ENCODE results near the gene TFB2M.

TFB2M gene

DNA sequence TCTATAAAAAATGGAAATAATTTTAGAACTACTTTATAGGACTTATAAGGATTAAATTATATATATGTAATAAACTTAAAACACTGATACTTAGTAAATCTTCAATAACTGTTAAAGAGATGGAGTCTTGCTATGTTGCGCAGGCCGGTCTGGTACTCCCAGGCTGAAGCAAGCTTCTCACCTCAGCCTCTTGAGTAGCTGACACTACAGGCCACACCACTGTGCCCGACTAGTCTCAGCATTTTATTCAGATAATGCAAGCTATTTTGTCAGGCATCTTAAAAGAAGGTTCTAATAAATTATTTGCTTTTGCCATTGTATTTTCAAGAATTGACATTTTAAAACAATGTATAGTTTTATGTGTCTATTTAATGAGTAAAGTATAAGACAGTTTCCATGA is 21.0 kb upstream of the TFB2M start:
- CTCF ChIA-PET = no interaction called here
- no peak for DNase-seq (ENCODE audit: low spot score)
- TF ChIP-seq, protein P1, sequence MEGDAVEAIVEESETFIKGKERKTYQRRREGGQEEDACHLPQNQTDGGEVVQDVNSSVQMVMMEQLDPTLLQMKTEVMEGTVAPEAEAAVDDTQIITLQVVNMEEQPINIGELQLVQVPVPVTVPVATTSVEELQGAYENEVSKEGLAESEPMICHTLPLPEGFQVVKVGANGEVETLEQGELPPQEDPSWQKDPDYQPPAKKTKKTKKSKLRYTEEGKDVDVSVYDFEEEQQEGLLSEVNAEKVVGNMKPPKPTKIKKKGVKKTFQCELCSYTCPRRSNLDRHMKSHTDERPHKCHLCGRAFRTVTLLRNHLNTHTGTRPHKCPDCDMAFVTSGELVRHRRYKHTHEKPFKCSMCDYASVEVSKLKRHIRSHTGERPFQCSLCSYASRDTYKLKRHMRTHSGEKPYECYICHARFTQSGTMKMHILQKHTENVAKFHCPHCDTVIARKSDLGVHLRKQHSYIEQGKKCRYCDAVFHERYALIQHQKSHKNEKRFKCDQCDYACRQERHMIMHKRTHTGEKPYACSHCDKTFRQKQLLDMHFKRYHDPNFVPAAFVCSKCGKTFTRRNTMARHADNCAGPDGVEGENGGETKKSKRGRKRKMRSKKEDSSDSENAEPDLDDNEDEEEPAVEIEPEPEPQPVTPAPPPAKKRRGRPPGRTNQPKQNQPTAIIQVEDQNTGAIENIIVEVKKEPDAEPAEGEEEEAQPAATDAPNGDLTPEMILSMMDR (conservative IDR thresholded peaks at IDR 0.05; ENCODE audit: low read depth) = no peak
- POLR2A ChIA-PET (ENCODE audit: low non-redundant PET) = interaction anchor here (0.7 kb wide), 1 partner anchor 11 kb away, joined by 6 read pairs; no protein-coding TSS in a partner anchor
- H3K27ac ChIP-seq = no peak overlapping the region

DNA sequence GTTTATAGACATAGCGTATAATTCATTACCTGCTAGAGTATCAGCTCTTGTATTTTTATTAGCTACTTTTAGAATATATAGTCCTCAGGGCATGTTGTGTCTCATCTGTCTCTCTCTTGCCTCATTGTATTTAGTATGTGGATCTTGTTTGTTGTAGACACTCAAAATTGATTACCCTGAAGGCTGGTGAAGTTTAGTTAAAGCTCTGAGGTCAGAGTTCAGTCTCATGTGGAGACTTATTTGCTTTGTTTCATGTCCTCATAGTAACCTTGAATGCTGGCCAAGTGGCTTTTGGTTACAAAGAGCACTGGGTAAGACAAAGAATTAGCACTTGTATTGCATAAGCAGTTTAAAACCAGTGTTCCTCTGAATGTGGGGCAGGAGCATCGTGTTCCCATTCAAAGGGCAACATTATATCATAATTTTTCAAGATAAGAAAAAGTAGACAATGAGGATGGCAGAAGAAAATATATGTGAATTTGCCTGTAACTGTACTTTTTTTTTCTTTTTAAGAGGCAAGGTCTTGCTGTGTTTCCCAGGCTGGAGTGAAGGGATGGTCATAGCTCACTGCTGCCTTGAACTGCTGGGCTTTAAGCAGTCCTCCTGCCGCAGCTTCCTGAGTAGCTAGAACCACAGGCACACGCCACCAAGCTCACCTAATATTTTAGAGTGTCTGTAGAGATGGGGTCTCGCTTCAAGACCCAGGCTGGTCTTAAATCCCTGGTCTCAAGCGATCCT is 17.6 kb upstream of the TFB2M start:
- CTCF ChIA-PET = interaction anchor here (0.5 to 0.6 kb wide), 2 partner anchors 17 to 231 kb away, joined by 3 to 4 read pairs; no protein-coding TSS in a partner anchor
- DNase-seq (ENCODE audit: low spot score) = no peak
- TF ChIP-seq, protein P1 (conservative IDR thresholded peaks at IDR 0.05; ENCODE audit: low read depth) = no peak
- POLR2A ChIA-PET (ENCODE audit: low non-redundant PET) = interaction anchor here (0.6 kb wide), 1 partner anchor 47 kb away, joined by 3 read pairs; no protein-coding TSS in a partner anchor
- no peak overlapping the region for H3K27ac ChIP-seq

DNA sequence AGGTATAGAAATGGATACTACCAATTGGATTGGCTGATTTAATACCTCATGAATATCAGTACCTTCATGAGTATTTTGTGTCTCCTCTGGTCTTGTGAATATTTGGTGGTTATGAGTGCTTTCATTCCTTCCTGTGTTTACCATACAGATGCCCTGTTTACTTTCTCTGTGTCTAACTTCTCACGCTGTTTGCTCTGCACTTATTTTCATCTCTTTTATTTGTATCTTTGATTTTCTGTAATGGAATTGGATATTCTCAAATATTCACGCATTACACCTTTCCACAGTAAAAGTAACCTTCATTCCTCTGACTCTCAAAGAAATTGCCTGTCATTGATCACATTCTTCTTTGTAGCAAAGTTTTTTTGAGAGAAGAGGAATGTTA is 17.0 kb upstream of the TFB2M start:
- POLR2A ChIA-PET (ENCODE audit: low non-redundant PET) = no interaction called here
- TF ChIP-seq, protein P1 (conservative IDR thresholded peaks at IDR 0.05; ENCODE audit: low read depth) = no peak
- DNase-seq (ENCODE audit: low spot score) = no peak
- no peak overlapping the region for H3K27ac ChIP-seq
- CTCF ChIA-PET = no interaction called here

DNA sequence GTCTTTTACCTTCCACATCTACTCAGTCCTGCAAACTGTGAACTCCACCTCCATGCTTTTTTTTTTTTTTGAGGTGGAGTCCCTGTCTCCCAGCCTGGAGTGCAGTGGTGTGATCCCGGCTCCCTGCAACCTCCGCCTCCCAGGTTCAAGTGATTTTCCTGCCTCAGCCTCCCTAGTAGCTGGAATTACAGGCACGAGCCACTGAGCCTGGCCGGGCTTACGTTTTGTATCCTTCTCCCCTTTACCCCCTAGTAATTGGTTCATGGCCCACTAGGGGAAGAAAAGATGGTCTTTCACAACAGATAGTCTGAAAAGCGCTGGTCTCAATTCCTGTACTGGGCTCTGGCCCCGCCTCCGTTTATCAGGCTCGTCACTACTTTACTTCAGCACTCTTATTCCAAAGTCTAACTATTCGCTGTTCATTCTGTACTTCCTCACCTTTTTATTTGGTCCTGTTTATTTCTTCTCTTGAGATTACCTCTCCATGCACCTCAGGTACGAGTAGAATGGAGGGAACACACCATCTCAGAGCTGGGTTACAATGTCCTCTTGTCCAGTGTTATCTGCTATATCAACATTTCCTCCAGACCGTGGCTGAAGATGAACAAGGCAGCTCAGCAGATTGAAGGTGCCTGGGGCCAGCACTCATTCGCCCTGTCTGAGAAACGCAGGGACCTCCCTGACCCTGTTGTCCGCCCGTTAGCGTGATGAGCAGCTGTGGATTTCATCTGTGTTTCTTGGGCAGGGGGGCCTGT is 16.4 kb upstream of the TFB2M start:
- no peak overlapping the region for H3K27ac ChIP-seq
- DNase-seq (ENCODE audit: low spot score) = no peak
- POLR2A ChIA-PET (ENCODE audit: low non-redundant PET) = no interaction called here
- CTCF ChIA-PET = no interaction called here
- TF ChIP-seq, protein P1 (conservative IDR thresholded peaks at IDR 0.05; ENCODE audit: low read depth) = no peak

- CTCF ChIA-PET = no interaction called here
Observed at GRCh38 chr1:246580497-246581370, 14.7 kb upstream of the TFB2M start.

More at GRCh38 chr1:246580497-246581370, 14.7 kb upstream of the TFB2M start:
- TF ChIP-seq, protein P1 (conservative IDR thresholded peaks at IDR 0.05; ENCODE audit: low read depth) = no peak
- DNase-seq (ENCODE audit: low spot score) = no peak
- POLR2A ChIA-PET (ENCODE audit: low non-redundant PET) = interaction anchor here (0.6 kb wide), 1 partner anchor 37 kb away, joined by 3 read pairs; no protein-coding TSS in a partner anchor
- H3K27ac ChIP-seq = no peak overlapping the region
